GM04503 (cell line): ENCODE results near the gene PTPRU.
"Not testable (repeated sequence)": the region's sequence is repeated elsewhere in the genome, so short reads cannot be mapped to it uniquely, and the experiment has no call there.

Experiments used
- DNase-seq: peaks from one replicate; pipeline ENCODE4 v3.0.0-alpha.2; 2012; ENCODE audit warnings: low read depth

Gene PTPRU

GRCh38 chr1:29222260-29222659, 14.1 kb upstream of the PTPRU start:
- DNase-seq, result not testable (repeated sequence)

- no peak for DNase-seq
Observed at GRCh38 chr1:29222686-29223085, 13.6 kb upstream of the PTPRU start.

GRCh38 chr1:29223521-29223920, 12.8 kb upstream of the PTPRU start:
- no peak for DNase-seq

- DNase-seq, result no peak
Observed at GRCh38 chr1:29224356-29224837, 11.9 kb upstream of the PTPRU start.

- DNase-seq, result no peak
Observed at GRCh38 chr1:29225361-29225760, 11.0 kb upstream of the PTPRU start.

- DNase-seq, result no peak
Observed at GRCh38 chr1:29227511-29227910, 8.8 kb upstream of the PTPRU start.

GRCh38 chr1:29230204-29230552, 6.1 kb upstream of the PTPRU start:
- DNase-seq, result no peak

- DNase-seq, result no peak
Observed at GRCh38 chr1:29230553-29231378, 5.6 kb upstream of the PTPRU start, which contains the start of gene MECR. Gene MECR (minus strand): TSS chr1:29230934. CDS start chr1:29230906, 28 bp downstream.

GRCh38 chr1:29232387-29232786, 3.9 kb upstream of the PTPRU start:
- DNase-seq, result no peak

GRCh38 chr1:29233693-29234092, 2.6 kb upstream of the PTPRU start:
- no peak for DNase-seq

- no peak for DNase-seq
Observed at GRCh38 chr1:29234471-29234870, 1.9 kb upstream of the PTPRU start.

- not testable (repeated sequence) for DNase-seq
Observed at GRCh38 chr1:29234881-29235280, 1.4 kb upstream of the PTPRU start.

GRCh38 chr1:29236712-29237128, 398 bp downstream of the PTPRU start:
- DNase-seq, result no peak

- no peak for DNase-seq
Observed at GRCh38 chr1:29237129-29237821, 953 bp downstream of the PTPRU start.

- DNase-seq, result no peak
Observed at GRCh38 chr1:29237852-29238619, 1.7 kb downstream of the PTPRU start.

- DNase-seq, result no peak
Observed at GRCh38 chr1:29238620-29239002, 2.3 kb downstream of the PTPRU start.

GRCh38 chr1:29239142-29239541, 2.8 kb downstream of the PTPRU start:
- no peak for DNase-seq

GRCh38 chr1:29240400-29240837, 4.1 kb downstream of the PTPRU start:
- DNase-seq, result no peak

- DNase-seq, result no peak
Observed at GRCh38 chr1:29240986-29241385, 4.7 kb downstream of the PTPRU start.

GRCh38 chr1:29243023-29243870, 6.9 kb downstream of the PTPRU start:
- DNase-seq, result no peak

GRCh38 chr1:29243871-29244200, 7.5 kb downstream of the PTPRU start:
- DNase-seq, result no peak

- DNase-seq, result no peak
Observed at GRCh38 chr1:29245261-29245660, 8.9 kb downstream of the PTPRU start.
